WTC11 (cell line): Measurements from ENCODE around the gene CLCNKB. TPM values are rescaled to one million over a fixed set of nuclear protein-coding genes. Genes with fewer than 3 reads are reported as not detected.

ENCODE experiments used
- ATAC-seq: fragments of 200-7000 bp; cut with Tn5 transposase; 2 replicates; pipeline ENCODE4 v1.10.0; 2021; ENCODE audit warnings: mild to moderate bottlenecking, moderate library complexity
- CTCF ChIA-PET: fragments of 300-600 bp; sonication (Branson Sonifier 250); formaldehyde crosslinking; loops from one replicate; lab custom pipeline; 2021; ENCODE audit warnings: antibody characterized with exemption; lab: Charles Lee
- POLR2A ChIA-PET: fragments of 350-600 bp; sonication (Branson Sonifier 250); formaldehyde crosslinking; loops from one replicate; lab custom pipeline; 2021; ENCODE audit warnings: antibody characterized with exemption; lab: Charles Lee
- DNase-seq: peaks from one replicate; pipeline ENCODE4 v3.0.0; 2021; ENCODE audit warnings: low spot score
- H3K27ac Mint-ChIP-seq: 2 replicates; pipeline ENCODE4 v1.8.0; 2021; ENCODE audit warnings: mixed read lengths
- H3K27me3 Mint-ChIP-seq: 2 replicates; pipeline ENCODE4 v1.8.0; 2021; ENCODE audit warnings: low read depth, mild to moderate bottlenecking, moderate library complexity, mixed read lengths
- H3K36me3 Mint-ChIP-seq: 2 replicates; pipeline ENCODE4 v1.8.0; 2021; ENCODE audit warnings: mixed read lengths
- H3K4me1 Mint-ChIP-seq: 2 replicates; pipeline ENCODE4 v1.8.0; 2022; ENCODE audit warnings: mixed read lengths
- H3K4me3 Mint-ChIP-seq: 2 replicates; pipeline ENCODE4 v1.8.0; 2021; ENCODE audit warnings: mild to moderate bottlenecking, moderate library complexity, mixed read lengths
- H3K9me3 Mint-ChIP-seq: 2 replicates; pipeline ENCODE4 v1.8.0; 2021; ENCODE audit warnings: mixed read lengths
- CBFB ChIP-seq: sonication (generic); formaldehyde crosslinking; IDR thresholded peaks from 2 replicates; pipeline ENCODE4 v1.8.1; 2022; ENCODE audit warnings: mild to moderate bottlenecking, low read depth, missing genetic modification reagents
- CREM ChIP-seq: sonication (generic); formaldehyde crosslinking; IDR thresholded peaks from 2 replicates; pipeline ENCODE4 v1.8.1; 2022; ENCODE audit warnings: mild to moderate bottlenecking, missing genetic modification reagents, moderate library complexity
- ELF4 ChIP-seq: sonication (generic); formaldehyde crosslinking; IDR thresholded peaks from 2 replicates; pipeline ENCODE4 v1.8.1; 2022; ENCODE audit warnings: low read depth, mild to moderate bottlenecking, moderate library complexity, missing genetic modification reagents
- ESRRA ChIP-seq: sonication (generic); formaldehyde crosslinking; IDR thresholded peaks from 2 replicates; pipeline ENCODE4 v1.8.1; 2022; ENCODE audit warnings: mild to moderate bottlenecking, missing genetic modification reagents, borderline replicate concordance
- ETV6 ChIP-seq: sonication (generic); formaldehyde crosslinking; IDR thresholded peaks from 2 replicates; pipeline ENCODE4 v1.8.1; 2022; ENCODE audit warnings: mild to moderate bottlenecking, missing genetic modification reagents
- FOXK1 ChIP-seq: sonication (generic); formaldehyde crosslinking; IDR thresholded peaks from 2 replicates; pipeline ENCODE4 v1.8.0; 2022; ENCODE audit warnings: mild to moderate bottlenecking, moderate library complexity, missing genetic modification reagents
- GTF2I ChIP-seq: fragments of 250-450 bp; sonication (Bioruptor Pico); conservative IDR thresholded peaks from 2 replicates; pipeline ENCODE4 v1.4.0; 2021; ENCODE audit warnings: mild to moderate bottlenecking
- NFE2L1 ChIP-seq: sonication (generic); formaldehyde crosslinking; IDR thresholded peaks from 2 replicates; pipeline ENCODE4 v1.8.1; 2023; ENCODE audit warnings: missing genetic modification reagents
- NFYB ChIP-seq: sonication (generic); formaldehyde crosslinking; conservative IDR thresholded peaks from 2 replicates; pipeline ENCODE4 v1.8.0; 2022; ENCODE audit warnings: low read depth, missing genetic modification reagents
- NR1H2 ChIP-seq: sonication (generic); formaldehyde crosslinking; IDR thresholded peaks from 2 replicates; pipeline ENCODE4 v1.9.0; 2021; ENCODE audit warnings: mild to moderate bottlenecking, moderate library complexity, missing genetic modification reagents
- SP1 ChIP-seq: sonication (generic); formaldehyde crosslinking; conservative IDR thresholded peaks from 2 replicates; pipeline ENCODE4 v1.8.1; 2022; ENCODE audit warnings: missing genetic modification reagents
- ZNF138 ChIP-seq: sonication (generic); formaldehyde crosslinking; conservative IDR thresholded peaks from 2 replicates; pipeline ENCODE4 v1.8.1; 2022; ENCODE audit warnings: mild to moderate bottlenecking, moderate library complexity, missing genetic modification reagents
- total RNA-seq: library from RNA; stranded (reverse); gene quantifications from 3 replicates; pipeline ENCODE4 v1.2.3, GENCODE V29; 2021
- TF ChIP-seq, protein P1 (sequence below): sonication (generic); formaldehyde crosslinking; IDR thresholded peaks from 2 replicates; pipeline ENCODE4 v1.8.1; 2022; ENCODE audit warnings: low read depth, mild to moderate bottlenecking, moderate library complexity, missing genetic modification reagents, borderline replicate concordance
- TF ChIP-seq, protein P2 (sequence below): sonication (generic); formaldehyde crosslinking; conservative IDR thresholded peaks from 2 replicates; pipeline ENCODE4 v1.8.1; 2023; ENCODE audit warnings: mild to moderate bottlenecking, low read depth, missing genetic modification reagents, moderate library complexity
- TF ChIP-seq, protein P3 (sequence below): fragments of 250-450 bp; sonication (Bioruptor Pico); IDR thresholded peaks from 2 replicates; pipeline ENCODE4 v1.9.0; 2021; ENCODE audit warnings: mild to moderate bottlenecking, borderline replicate concordance
- TF ChIP-seq, protein P4 (sequence below): sonication (generic); formaldehyde crosslinking; IDR thresholded peaks from 2 replicates; pipeline ENCODE4 v1.8.0; 2022; ENCODE audit warnings: mild to moderate bottlenecking, missing genetic modification reagents
- TF ChIP-seq, protein P5 (sequence below): sonication (generic); formaldehyde crosslinking; IDR thresholded peaks from 2 replicates; pipeline ENCODE4 v1.8.1; 2023; ENCODE audit warnings: mild to moderate bottlenecking, missing genetic modification reagents
- TF ChIP-seq, protein P6 (sequence below): sonication (generic); formaldehyde crosslinking; IDR thresholded peaks from 2 replicates; pipeline ENCODE4 v1.8.0; 2023; ENCODE audit warnings: missing genetic modification reagents
- TF ChIP-seq, protein P7 (sequence below): sonication (generic); formaldehyde crosslinking; IDR thresholded peaks from 2 replicates; pipeline ENCODE4 v1.8.0; 2022; ENCODE audit warnings: missing genetic modification reagents

CLCNKB gene
- total RNA-seq, 1 experiment from 2014 or later: 1.8 TPM

DNA sequence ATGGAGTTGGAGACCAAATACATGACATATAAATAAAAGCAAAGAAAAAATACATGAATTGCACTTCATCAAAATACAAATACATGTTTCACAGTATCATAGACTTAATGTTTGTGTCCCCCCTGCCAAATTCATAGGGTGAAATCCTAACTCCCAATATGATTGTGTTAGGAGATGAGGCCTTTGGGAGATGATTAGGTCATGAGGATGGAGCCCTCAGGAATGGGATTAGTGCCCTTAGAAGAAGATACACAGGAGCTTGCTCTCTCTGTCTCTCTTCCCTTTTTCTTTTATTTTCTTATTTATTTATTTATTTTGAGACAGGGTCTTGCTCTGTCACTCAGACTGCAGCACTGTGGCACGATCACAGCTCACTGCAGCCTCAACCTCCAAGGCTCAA, 55.8 kb downstream of the CLCNKB start:
- Mint-ChIP-seq H3K4me1 (peaks cover 6% of the 10 kb centered on the region), H3K36me3 (peaks cover 14% of the 10 kb centered on the region), H3K9me3 (peaks cover 30% of the 10 kb centered on the region), H3K27me3 (peaks cover 18% of the 10 kb centered on the region), H3K4me3 (no peak overlapping the region), H3K27ac (no peak overlapping the region)
- POLR2A ChIA-PET: no interaction called here
- ATAC-seq (no peak), DNase-seq (no peak)
- CTCF ChIA-PET: interaction anchor here (1.3 to 1.6 kb wide), 3 partner anchors 16 to 27 kb away, joined by 4 to 6 read pairs (median 4); partner anchors contain the start of gene FAM131C
- no peak for TF ChIP-seq NFYB (CRISPR knock-in tag)
- TF ChIP-seq, protein P1, sequence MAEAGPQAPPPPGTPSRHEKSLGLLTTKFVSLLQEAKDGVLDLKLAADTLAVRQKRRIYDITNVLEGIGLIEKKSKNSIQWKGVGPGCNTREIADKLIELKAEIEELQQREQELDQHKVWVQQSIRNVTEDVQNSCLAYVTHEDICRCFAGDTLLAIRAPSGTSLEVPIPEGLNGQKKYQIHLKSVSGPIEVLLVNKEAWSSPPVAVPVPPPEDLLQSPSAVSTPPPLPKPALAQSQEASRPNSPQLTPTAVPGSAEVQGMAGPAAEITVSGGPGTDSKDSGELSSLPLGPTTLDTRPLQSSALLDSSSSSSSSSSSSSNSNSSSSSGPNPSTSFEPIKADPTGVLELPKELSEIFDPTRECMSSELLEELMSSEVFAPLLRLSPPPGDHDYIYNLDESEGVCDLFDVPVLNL: no peak
- no peak for TF ChIP-seq FOXK1 (CRISPR knock-in tag)
- no peak for TF ChIP-seq CREM
- TF ChIP-seq, protein P2, sequence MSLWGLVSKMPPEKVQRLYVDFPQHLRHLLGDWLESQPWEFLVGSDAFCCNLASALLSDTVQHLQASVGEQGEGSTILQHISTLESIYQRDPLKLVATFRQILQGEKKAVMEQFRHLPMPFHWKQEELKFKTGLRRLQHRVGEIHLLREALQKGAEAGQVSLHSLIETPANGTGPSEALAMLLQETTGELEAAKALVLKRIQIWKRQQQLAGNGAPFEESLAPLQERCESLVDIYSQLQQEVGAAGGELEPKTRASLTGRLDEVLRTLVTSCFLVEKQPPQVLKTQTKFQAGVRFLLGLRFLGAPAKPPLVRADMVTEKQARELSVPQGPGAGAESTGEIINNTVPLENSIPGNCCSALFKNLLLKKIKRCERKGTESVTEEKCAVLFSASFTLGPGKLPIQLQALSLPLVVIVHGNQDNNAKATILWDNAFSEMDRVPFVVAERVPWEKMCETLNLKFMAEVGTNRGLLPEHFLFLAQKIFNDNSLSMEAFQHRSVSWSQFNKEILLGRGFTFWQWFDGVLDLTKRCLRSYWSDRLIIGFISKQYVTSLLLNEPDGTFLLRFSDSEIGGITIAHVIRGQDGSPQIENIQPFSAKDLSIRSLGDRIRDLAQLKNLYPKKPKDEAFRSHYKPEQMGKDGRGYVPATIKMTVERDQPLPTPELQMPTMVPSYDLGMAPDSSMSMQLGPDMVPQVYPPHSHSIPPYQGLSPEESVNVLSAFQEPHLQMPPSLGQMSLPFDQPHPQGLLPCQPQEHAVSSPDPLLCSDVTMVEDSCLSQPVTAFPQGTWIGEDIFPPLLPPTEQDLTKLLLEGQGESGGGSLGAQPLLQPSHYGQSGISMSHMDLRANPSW (CRISPR knock-in tag): no peak
- no peak for TF ChIP-seq SP1 (CRISPR knock-in tag)
- no peak for TF ChIP-seq CBFB (CRISPR knock-in tag)
- TF ChIP-seq, protein P3, sequence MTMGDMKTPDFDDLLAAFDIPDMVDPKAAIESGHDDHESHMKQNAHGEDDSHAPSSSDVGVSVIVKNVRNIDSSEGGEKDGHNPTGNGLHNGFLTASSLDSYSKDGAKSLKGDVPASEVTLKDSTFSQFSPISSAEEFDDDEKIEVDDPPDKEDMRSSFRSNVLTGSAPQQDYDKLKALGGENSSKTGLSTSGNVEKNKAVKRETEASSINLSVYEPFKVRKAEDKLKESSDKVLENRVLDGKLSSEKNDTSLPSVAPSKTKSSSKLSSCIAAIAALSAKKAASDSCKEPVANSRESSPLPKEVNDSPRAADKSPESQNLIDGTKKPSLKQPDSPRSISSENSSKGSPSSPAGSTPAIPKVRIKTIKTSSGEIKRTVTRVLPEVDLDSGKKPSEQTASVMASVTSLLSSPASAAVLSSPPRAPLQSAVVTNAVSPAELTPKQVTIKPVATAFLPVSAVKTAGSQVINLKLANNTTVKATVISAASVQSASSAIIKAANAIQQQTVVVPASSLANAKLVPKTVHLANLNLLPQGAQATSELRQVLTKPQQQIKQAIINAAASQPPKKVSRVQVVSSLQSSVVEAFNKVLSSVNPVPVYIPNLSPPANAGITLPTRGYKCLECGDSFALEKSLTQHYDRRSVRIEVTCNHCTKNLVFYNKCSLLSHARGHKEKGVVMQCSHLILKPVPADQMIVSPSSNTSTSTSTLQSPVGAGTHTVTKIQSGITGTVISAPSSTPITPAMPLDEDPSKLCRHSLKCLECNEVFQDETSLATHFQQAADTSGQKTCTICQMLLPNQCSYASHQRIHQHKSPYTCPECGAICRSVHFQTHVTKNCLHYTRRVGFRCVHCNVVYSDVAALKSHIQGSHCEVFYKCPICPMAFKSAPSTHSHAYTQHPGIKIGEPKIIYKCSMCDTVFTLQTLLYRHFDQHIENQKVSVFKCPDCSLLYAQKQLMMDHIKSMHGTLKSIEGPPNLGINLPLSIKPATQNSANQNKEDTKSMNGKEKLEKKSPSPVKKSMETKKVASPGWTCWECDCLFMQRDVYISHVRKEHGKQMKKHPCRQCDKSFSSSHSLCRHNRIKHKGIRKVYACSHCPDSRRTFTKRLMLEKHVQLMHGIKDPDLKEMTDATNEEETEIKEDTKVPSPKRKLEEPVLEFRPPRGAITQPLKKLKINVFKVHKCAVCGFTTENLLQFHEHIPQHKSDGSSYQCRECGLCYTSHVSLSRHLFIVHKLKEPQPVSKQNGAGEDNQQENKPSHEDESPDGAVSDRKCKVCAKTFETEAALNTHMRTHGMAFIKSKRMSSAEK (CRISPR knock-in tag): no peak
- TF ChIP-seq ZNF138 (CRISPR knock-in tag): no peak
- no peak for TF ChIP-seq ETV6 (CRISPR knock-in tag)
- TF ChIP-seq, protein P4, sequence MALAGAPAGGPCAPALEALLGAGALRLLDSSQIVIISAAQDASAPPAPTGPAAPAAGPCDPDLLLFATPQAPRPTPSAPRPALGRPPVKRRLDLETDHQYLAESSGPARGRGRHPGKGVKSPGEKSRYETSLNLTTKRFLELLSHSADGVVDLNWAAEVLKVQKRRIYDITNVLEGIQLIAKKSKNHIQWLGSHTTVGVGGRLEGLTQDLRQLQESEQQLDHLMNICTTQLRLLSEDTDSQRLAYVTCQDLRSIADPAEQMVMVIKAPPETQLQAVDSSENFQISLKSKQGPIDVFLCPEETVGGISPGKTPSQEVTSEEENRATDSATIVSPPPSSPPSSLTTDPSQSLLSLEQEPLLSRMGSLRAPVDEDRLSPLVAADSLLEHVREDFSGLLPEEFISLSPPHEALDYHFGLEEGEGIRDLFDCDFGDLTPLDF (CRISPR knock-in tag): no peak
- TF ChIP-seq, protein P5, sequence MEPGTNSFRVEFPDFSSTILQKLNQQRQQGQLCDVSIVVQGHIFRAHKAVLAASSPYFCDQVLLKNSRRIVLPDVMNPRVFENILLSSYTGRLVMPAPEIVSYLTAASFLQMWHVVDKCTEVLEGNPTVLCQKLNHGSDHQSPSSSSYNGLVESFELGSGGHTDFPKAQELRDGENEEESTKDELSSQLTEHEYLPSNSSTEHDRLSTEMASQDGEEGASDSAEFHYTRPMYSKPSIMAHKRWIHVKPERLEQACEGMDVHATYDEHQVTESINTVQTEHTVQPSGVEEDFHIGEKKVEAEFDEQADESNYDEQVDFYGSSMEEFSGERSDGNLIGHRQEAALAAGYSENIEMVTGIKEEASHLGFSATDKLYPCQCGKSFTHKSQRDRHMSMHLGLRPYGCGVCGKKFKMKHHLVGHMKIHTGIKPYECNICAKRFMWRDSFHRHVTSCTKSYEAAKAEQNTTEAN (CRISPR knock-in tag): no peak
- TF ChIP-seq NFE2L1 (CRISPR knock-in tag): no peak
- TF ChIP-seq NR1H2: no peak
- TF ChIP-seq GTF2I (CRISPR knock-in tag): no peak

DNA sequence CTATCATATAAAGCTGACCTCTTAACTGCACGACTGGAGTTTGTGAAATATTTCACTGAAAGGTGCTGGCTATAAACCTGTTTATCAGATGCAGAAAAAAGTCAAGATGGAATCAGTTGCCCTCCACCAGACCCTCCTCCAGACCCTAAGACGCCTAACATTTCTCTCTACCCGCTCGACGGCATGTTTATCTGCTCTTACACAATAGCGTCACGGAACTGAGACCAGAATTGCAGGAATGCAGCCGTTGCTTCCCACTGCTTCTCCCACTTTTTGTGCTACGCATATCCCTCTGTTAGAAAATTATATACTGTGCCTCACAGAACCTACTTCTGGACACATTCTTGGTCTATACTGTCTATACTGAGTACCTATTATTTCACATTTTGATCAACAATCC, 58.0 kb downstream of the CLCNKB start:
- peaks cover 22% of the 10 kb centered on the region for H3K27me3 Mint-ChIP-seq
- DNase-seq: no peak
- peaks cover 6% of the 10 kb centered on the region for H3K4me1 Mint-ChIP-seq
- POLR2A ChIA-PET: no interaction called here
- H3K36me3 Mint-ChIP-seq: peaks cover 14% of the 10 kb centered on the region
- no peak overlapping the region for H3K4me3 Mint-ChIP-seq
- ATAC-seq: no peak
- CTCF ChIA-PET: interaction anchor here (0.5 kb wide), 1 partner anchor 809 kb away, joined by 5 read pairs; no protein-coding TSS in a partner anchor
- H3K9me3 Mint-ChIP-seq: peaks cover 31% of the 10 kb centered on the region
- H3K27ac Mint-ChIP-seq: no peak overlapping the region
- TF ChIP-seq, protein P6, sequence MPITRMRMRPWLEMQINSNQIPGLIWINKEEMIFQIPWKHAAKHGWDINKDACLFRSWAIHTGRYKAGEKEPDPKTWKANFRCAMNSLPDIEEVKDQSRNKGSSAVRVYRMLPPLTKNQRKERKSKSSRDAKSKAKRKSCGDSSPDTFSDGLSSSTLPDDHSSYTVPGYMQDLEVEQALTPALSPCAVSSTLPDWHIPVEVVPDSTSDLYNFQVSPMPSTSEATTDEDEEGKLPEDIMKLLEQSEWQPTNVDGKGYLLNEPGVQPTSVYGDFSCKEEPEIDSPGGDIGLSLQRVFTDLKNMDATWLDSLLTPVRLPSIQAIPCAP: no peak
- TF ChIP-seq, protein P1: no peak
- TF ChIP-seq, protein P7, sequence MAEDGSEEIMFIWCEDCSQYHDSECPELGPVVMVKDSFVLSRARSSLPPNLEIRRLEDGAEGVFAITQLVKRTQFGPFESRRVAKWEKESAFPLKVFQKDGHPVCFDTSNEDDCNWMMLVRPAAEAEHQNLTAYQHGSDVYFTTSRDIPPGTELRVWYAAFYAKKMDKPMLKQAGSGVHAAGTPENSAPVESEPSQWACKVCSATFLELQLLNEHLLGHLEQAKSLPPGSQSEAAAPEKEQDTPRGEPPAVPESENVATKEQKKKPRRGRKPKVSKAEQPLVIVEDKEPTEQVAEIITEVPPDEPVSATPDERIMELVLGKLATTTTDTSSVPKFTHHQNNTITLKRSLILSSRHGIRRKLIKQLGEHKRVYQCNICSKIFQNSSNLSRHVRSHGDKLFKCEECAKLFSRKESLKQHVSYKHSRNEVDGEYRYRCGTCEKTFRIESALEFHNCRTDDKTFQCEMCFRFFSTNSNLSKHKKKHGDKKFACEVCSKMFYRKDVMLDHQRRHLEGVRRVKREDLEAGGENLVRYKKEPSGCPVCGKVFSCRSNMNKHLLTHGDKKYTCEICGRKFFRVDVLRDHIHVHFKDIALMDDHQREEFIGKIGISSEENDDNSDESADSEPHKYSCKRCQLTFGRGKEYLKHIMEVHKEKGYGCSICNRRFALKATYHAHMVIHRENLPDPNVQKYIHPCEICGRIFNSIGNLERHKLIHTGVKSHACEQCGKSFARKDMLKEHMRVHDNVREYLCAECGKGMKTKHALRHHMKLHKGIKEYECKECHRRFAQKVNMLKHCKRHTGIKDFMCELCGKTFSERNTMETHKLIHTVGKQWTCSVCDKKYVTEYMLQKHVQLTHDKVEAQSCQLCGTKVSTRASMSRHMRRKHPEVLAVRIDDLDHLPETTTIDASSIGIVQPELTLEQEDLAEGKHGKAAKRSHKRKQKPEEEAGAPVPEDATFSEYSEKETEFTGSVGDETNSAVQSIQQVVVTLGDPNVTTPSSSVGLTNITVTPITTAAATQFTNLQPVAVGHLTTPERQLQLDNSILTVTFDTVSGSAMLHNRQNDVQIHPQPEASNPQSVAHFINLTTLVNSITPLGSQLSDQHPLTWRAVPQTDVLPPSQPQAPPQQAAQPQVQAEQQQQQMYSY (CRISPR knock-in tag): no peak
- no peak for TF ChIP-seq CREM
- TF ChIP-seq ESRRA (CRISPR knock-in tag): no peak
- no peak for TF ChIP-seq ELF4
